ENCODE measurements around the gene MRPL34.

The MRPL34 gene

GRCh38 chr19:17311455-17312188, 6.0 kb downstream of the MRPL34 start:
- no peak for DNase-seq

GRCh38 chr19:17312189-17313113, 6.8 kb downstream of the MRPL34 start:
- no peak for DNase-seq

- DNase-seq, result no peak
Observed at GRCh38 chr19:17314007-17314593, 8.4 kb downstream of the MRPL34 start.

GRCh38 chr19:17318966-17319365, 13.3 kb downstream of the MRPL34 start:
- DNase-seq, result no peak

- DNase-seq, result no peak
Observed at GRCh38 chr19:17319473-17320238, 14.0 kb downstream of the MRPL34 start.

GRCh38 chr19:17320435-17320834, 14.8 kb downstream of the MRPL34 start:
- DNase-seq, result no peak

- DNase-seq, result no peak
Observed at GRCh38 chr19:17321655-17322489, 16.2 kb downstream of the MRPL34 start.

GRCh38 chr19:17322854-17323253, 17.2 kb downstream of the MRPL34 start:
- no peak for DNase-seq

- no peak for DNase-seq
Observed at GRCh38 chr19:17323300-17323963, 17.8 kb downstream of the MRPL34 start.

- DNase-seq, result no peak
Observed at GRCh38 chr19:17323964-17324332, 18.3 kb downstream of the MRPL34 start.

GRCh38 chr19:17324357-17325114, 18.9 kb downstream of the MRPL34 start:
- no peak for DNase-seq

- no peak for DNase-seq
Observed at GRCh38 chr19:17325133-17325532, 19.5 kb downstream of the MRPL34 start.

GRCh38 chr19:17325881-17326594, 20.4 kb downstream of the MRPL34 start:
- DNase-seq, result no peak

GRCh38 chr19:17326595-17326966, 20.9 kb downstream of the MRPL34 start:
- no peak for DNase-seq

GRCh38 chr19:17327068-17327653, 21.5 kb downstream of the MRPL34 start:
- no peak for DNase-seq

GRCh38 chr19:17327654-17328516, 22.2 kb downstream of the MRPL34 start:
- DNase-seq, result no peak

GRCh38 chr19:17328517-17329365, 23.1 kb downstream of the MRPL34 start:
- DNase-seq, result no peak
